GM20431 (cell line): ENCODE data around the gene LILRA5.
"Not testable (repeated sequence)": the region's sequence is repeated elsewhere in the genome, so short reads cannot be mapped to it uniquely, and the experiment has no call there.

ENCODE experiments used
- in situ Hi-C: fragments of 300-500 bp; cut with MseI, MboI; formaldehyde crosslinking; loops from one replicate; pipeline ENCODE4 v1.15.0; 2020; ENCODE audit warnings: low sequenced_read_pairs; ENCODE audit not compliant: unreplicated experiment

Gene LILRA5

GRCh38 chr19:54310543-54310942 is 2.4 kb downstream of the LILRA5 start:
- in situ Hi-C loops = no loop called here

GRCh38 chr19:54309811-54310210 is 3.2 kb downstream of the LILRA5 start:
- in situ Hi-C loops = no loop called here

GRCh38 chr19:54307389-54308020 is 5.5 kb downstream of the LILRA5 start:
- in situ Hi-C loops = no loop called here

GRCh38 chr19:54305141-54305540 is 7.8 kb downstream of the LILRA5 start:
- in situ Hi-C loops = no loop called here

- in situ Hi-C loops = no loop called here
Measured at GRCh38 chr19:54302257-54302656, 10.7 kb downstream of the LILRA5 start.

GRCh38 chr19:54299515-54299914 is 13.5 kb downstream of the LILRA5 start:
- in situ Hi-C loops = no loop called here

GRCh38 chr19:54299126-54299498 is 13.9 kb downstream of the LILRA5 start:
- in situ Hi-C loops = no loop called here

- in situ Hi-C loops = no loop called here
Measured at GRCh38 chr19:54298357-54299125, 14.4 kb downstream of the LILRA5 start.

GRCh38 chr19:54297759-54298305 is 15.1 kb downstream of the LILRA5 start:
- in situ Hi-C loops = no loop called here

- in situ Hi-C loops = no loop called here
Measured at GRCh38 chr19:54294539-54294938, 18.4 kb downstream of the LILRA5 start.

- in situ Hi-C loops = not testable (repeated sequence)
Measured at GRCh38 chr19:54289160-54289559, 23.8 kb downstream of the LILRA5 start.

GRCh38 chr19:54287456-54287855 is 25.5 kb downstream of the LILRA5 start:
- in situ Hi-C loops = no loop called here

GRCh38 chr19:54286283-54286682 is 26.7 kb downstream of the LILRA5 start:
- in situ Hi-C loops = not testable (repeated sequence)

GRCh38 chr19:54285427-54286056 is 27.4 kb downstream of the LILRA5 start:
- in situ Hi-C loops = not testable (repeated sequence)

GRCh38 chr19:54282686-54283470 is 30.1 kb downstream of the LILRA5 start:
- in situ Hi-C loops = no loop called here

GRCh38 chr19:54281729-54282075 is 31.3 kb downstream of the LILRA5 start:
- in situ Hi-C loops = not testable (repeated sequence)

- in situ Hi-C loops = no loop called here
Measured at GRCh38 chr19:54281007-54281728, 31.8 kb downstream of the LILRA5 start, which contains the start of gene LILRB2. LILRB2 (minus strand) TSS chr19:54281110; CDS start chr19:54280496, 614 bp downstream.

GRCh38 chr19:54280441-54280840 is 32.5 kb downstream of the LILRA5 start:
- in situ Hi-C loops = not testable (repeated sequence)

GRCh38 chr19:54280025-54280424 is 32.9 kb downstream of the LILRA5 start:
- in situ Hi-C loops = not testable (repeated sequence)
